Vagina (tissue), 2 donors: ENCODE measurements around the gene C19orf18.

Experiments
- CTCF ChIP-seq, 3 experiments: fragments of 450-650 bp in 2 of 3; fragments of 200-600 bp in 1 of 3; sonication (generic) in 1 of 3; IDR thresholded peaks; one replicate each; pipeline ENCODE4 v1.5.1; 2017 to 2019; ENCODE audit warnings: antibody characterized with exemption in 3 of 3, mild to moderate bottlenecking in 2 of 3, moderate library complexity in 2 of 3
- POLR2A ChIP-seq, 2 donors: fragments of 450-650 bp; IDR thresholded peaks; one replicate each; pipeline ENCODE4 v1.6.1; 2017; ENCODE audit warnings: antibody characterized with exemption in 2 of 2, mild to moderate bottlenecking in 2 of 2, moderate library complexity in 2 of 2

- TF ChIP-seq CTCF (IDR thresholded peaks at IDR 0.05) (no peak), POLR2A (IDR thresholded peaks at IDR 0.05) (no peak)
Measured at GRCh38 chr19:58000677-58001076, 26.3 kb upstream of the C19orf18 start.
